ENCODE measurements around the gene SLC25A47.
A peak's percentile ranks its signal among the peaks of the same experiment; 100 is the strongest.
"Not testable (repeated sequence)": the region's sequence is repeated elsewhere in the genome, so short reads cannot be mapped to it uniquely, and the experiment has no call there.

The SLC25A47 gene

GRCh38 chr14:100323121-100323941, at the start of gene SLC25A47:
Gene SLC25A47, plus strand, starts transcription at chr14:100323339. Its CDS starts 76 bp downstream, at chr14:100323415.
- no peak for DNase-seq (ENCODE audit: low spot score)
- FAIRE-seq: no peak

- FAIRE-seq: no peak
- no peak for DNase-seq (ENCODE audit: low spot score)
These were observed 48.9 kb upstream of the SLC25A47 start for GRCh38 chr14:100274250-100274649.

- no peak for DNase-seq (ENCODE audit: low spot score)
- FAIRE-seq: no peak
These were observed 47.9 kb upstream of the SLC25A47 start for GRCh38 chr14:100275214-100275613.

- DNase-seq (ENCODE audit: low spot score) (peak; percentile 5), FAIRE-seq (no peak)
These were observed 44.4 kb upstream of the SLC25A47 start for GRCh38 chr14:100278702-100279101.

- FAIRE-seq (no peak), DNase-seq (ENCODE audit: low spot score) (no peak)
These were observed 44.0 kb upstream of the SLC25A47 start for GRCh38 chr14:100279133-100279532.

- no peak for FAIRE-seq
- no peak for DNase-seq (ENCODE audit: low spot score)
These were observed 43.6 kb upstream of the SLC25A47 start for GRCh38 chr14:100279563-100279962.

GRCh38 chr14:100281286-100282082, 41.7 kb upstream of the SLC25A47 start:
- FAIRE-seq (no peak), DNase-seq (ENCODE audit: low spot score) (no peak)

GRCh38 chr14:100282083-100282350, 41.1 kb upstream of the SLC25A47 start:
- FAIRE-seq (no peak), DNase-seq (ENCODE audit: low spot score) (no peak)

GRCh38 chr14:100282766-100283419, 40.2 kb upstream of the SLC25A47 start:
- FAIRE-seq: no peak
- DNase-seq (ENCODE audit: low spot score): no peak

GRCh38 chr14:100283436-100283835, 39.7 kb upstream of the SLC25A47 start:
- not testable (repeated sequence) for DNase-seq (ENCODE audit: low spot score); FAIRE-seq

GRCh38 chr14:100283984-100284881, 38.9 kb upstream of the SLC25A47 start:
- FAIRE-seq: no peak

GRCh38 chr14:100285021-100285912, 37.9 kb upstream of the SLC25A47 start:
- FAIRE-seq (no peak), DNase-seq (ENCODE audit: low spot score) (peak; percentile 7)

More at GRCh38 chr14:100283984-100284881, 38.9 kb upstream of the SLC25A47 start:
- DNase-seq (ENCODE audit: low spot score): no peak

GRCh38 chr14:100285913-100286400, 37.2 kb upstream of the SLC25A47 start:
- DNase-seq (ENCODE audit: low spot score): no peak

GRCh38 chr14:100286484-100287191, 36.5 kb upstream of the SLC25A47 start:
- DNase-seq (ENCODE audit: low spot score): no peak
- FAIRE-seq: no peak

More at GRCh38 chr14:100285913-100286400, 37.2 kb upstream of the SLC25A47 start:
- no peak for FAIRE-seq

GRCh38 chr14:100287202-100287997, 35.7 kb upstream of the SLC25A47 start:
- FAIRE-seq (no peak), DNase-seq (ENCODE audit: low spot score) (no peak)

GRCh38 chr14:100287998-100288295, 35.2 kb upstream of the SLC25A47 start:
- not testable (repeated sequence) for FAIRE-seq

GRCh38 chr14:100288382-100289185, 34.6 kb upstream of the SLC25A47 start:
- no peak for FAIRE-seq
- no peak for DNase-seq (ENCODE audit: low spot score)

More at GRCh38 chr14:100287998-100288295, 35.2 kb upstream of the SLC25A47 start:
- DNase-seq (ENCODE audit: low spot score): not testable (repeated sequence)
